Mesodermal cell (in vitro differentiated cells): ENCODE data around the gene GOLGA8N.
A peak's percentile ranks its signal among the peaks of the same experiment; 100 is the strongest.
"Not testable (repeated sequence)": the region's sequence is repeated elsewhere in the genome, so short reads cannot be mapped to it uniquely, and the experiment has no call there.

Source experiments
- H3K27ac ChIP-seq: 2 replicates; pipeline ENCODE4 v1.7.0; 2013; ENCODE audit warnings: mild to moderate bottlenecking, low read depth, low read length, moderate library complexity; ENCODE audit not compliant: severe bottlenecking
- H3K36me3 ChIP-seq: 2 replicates; pipeline ENCODE4 v1.7.1; 2013; ENCODE audit warnings: mild to moderate bottlenecking, low read length, moderate library complexity; ENCODE audit not compliant: control insufficient read depth, insufficient read depth
- H3K4me1 ChIP-seq: one replicate; pipeline ENCODE4 v1.7.1; 2013; ENCODE audit warnings: mild to moderate bottlenecking, low read length; ENCODE audit not compliant: insufficient read depth, control insufficient read depth, poor library complexity, severe bottlenecking
- H3K4me3 ChIP-seq: 2 replicates; pipeline ENCODE4 v1.7.0; 2013; ENCODE audit warnings: low read length, control low read depth, mild to moderate bottlenecking; ENCODE audit not compliant: insufficient read depth, poor library complexity, severe bottlenecking; ENCODE audit errors: extremely low read depth
- H3K9me3 ChIP-seq: 2 replicates; pipeline ENCODE4 v1.7.1; 2013; ENCODE audit warnings: mild to moderate bottlenecking, low read length, moderate library complexity; ENCODE audit not compliant: control insufficient read depth
- WGBS, 2 experiments: methylation state at CpG; one replicate each; pipeline ENCODE4 v1.1.5; 2013; ENCODE audit warnings: missing lambda C conversion rate in 2 of 2; ENCODE audit not compliant: insufficient coverage in 2 of 2; 5-methylcytosine and 5-hydroxymethylcytosine counted together

Gene GOLGA8N

DNA sequence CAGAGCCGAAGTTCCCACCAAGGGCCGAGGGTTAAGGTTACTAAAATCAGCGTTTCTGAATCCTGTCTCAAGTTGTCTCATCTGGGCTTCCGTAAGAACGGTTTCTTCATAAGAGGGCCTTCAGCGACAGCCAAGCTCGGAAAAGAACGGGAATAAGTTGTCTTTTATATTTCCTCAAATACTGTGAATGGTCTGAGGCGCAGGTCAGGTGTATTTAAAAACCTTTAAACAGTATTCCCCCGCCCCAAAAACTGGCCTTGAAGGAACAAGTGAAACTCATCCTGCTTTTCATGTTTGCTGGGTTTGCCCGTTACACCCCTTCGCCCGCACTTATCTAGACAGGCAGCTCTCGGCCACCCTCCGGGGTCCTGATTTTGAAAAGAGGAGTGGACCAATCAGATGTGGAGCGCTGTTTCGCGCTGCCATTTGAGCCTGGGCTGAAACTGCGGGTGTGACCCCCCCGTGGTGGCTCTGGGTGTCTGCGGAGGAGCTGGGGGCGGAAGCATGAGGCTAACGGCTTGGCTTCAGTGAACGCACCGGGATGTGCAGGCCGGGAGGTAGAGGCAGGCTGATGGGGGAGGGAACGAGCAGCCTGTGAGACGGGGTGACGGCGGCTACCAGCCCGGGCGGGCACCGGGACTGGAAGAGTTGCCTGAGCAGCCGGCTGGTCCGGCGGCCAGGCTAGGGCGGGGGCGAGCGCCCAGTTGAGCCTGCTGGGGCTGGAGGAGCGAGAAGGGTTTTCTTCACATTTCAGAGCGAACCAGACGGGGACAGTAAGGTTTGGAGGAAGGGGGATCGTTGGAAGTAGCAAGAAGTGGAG is 22.0 kb downstream of the GOLGA8N start, which contains the start of gene ARHGAP11A:
Gene ARHGAP11A, plus strand, starts transcription at position 454 of the 820 bp plus-strand sequence. CDS start 708 bp downstream, outside the sequence.
- H3K4me1 ChIP-seq, H3K9me3 ChIP-seq, H3K36me3 ChIP-seq: not testable (repeated sequence)
- peak within 1 kb of the TSS; percentile 57 for H3K4me3 ChIP-seq
- WGBS, 2 experiments = 0% methylated on average over 4 to 8 of the region's 43 CpGs
- peak within 1 kb of the TSS; percentile 82 for H3K27ac ChIP-seq

DNA sequence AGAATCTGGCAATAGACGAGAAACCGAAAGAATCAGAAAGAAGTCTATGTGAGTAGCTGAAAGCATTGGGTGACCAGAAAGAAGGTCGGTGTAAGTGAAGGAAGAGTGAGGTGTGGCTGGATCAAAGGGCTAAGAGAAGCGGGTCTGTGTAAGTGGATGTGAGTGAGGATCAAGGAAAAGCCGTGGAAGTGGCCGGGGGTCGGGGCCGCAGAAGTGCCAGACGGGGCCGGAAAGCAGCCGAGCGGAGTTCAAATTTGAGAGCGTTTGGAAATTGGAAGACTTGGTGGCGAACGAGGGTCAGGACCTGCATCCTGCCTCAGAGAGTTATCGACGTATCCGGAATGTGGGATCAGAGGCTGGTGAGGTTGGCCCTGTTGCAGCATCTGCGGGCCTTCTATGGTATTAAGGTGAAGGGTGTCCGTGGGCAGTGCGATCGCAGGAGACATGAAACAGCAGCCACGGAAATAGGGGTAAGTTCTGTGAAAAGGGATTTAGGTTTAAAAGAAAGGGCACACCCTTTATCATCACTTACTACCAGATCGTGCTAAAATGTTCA is 22.7 kb downstream of the GOLGA8N start:
- H3K36me3 ChIP-seq, H3K4me1 ChIP-seq, H3K9me3 ChIP-seq: not testable (repeated sequence)
- Histone ChIP-seq H3K4me3 (peak overlapping the region; percentile 57), H3K27ac (peak overlapping the region; percentile 67)
- 0% methylated on average over 4 to 8 of the region's 24 CpGs for WGBS, 2 experiments

DNA sequence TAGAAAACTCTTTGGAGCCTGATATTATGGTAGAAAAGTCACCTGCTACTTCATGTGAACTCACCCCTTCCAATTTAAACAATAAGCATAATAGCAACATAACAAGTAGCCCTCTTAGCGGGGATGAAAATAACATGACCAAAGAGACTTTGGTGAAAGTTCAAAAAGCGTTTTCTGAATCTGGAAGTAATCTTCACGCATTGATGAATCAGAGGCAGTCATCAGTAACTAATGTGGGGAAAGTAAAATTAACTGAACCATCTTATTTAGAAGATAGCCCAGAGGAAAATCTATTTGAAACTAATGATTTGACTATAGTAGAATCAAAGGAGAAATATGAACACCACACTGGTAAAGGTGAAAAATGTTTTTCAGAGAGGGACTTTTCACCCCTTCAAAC is 43.2 kb downstream of the GOLGA8N start:
- no peaks in the 10 kb centered on the region for H3K4me1 ChIP-seq
- no peaks in the 10 kb centered on the region for H3K9me3 ChIP-seq
- 100% methylated on average over 2 to 3 of the region's 3 CpGs for WGBS, 2 experiments
- H3K36me3 ChIP-seq = peaks cover 56% of the 10 kb centered on the region
- no peak overlapping the region for H3K27ac ChIP-seq
- no peak overlapping the region for H3K4me3 ChIP-seq

DNA sequence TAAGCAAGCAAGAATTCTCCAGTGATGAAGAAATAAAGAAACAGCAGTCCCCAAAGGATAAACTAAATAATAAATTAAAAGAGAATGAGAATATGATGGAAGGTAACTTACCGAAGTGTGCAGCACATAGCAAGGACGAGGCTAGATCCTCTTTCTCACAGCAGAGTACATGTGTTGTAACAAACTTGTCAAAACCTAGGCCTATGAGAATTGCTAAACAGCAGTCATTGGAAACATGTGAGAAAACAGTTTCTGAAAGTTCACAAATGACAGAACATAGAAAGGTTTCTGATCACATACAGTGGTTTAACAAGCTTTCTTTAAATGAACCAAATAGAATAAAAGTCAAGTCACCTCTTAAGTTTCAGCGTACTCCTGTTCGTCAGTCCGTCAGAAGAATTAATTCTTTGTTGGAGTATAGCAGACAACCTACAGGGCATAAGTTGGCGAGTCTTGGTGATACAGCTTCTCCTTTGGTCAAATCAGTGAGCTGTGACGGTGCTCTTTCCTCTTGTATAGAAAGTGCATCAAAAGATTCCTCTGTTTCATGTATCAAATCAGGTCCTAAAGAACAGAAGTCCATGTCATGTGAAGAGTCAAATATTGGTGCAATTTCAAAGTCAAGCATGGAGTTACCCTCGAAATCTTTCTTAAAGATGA is 43.8 kb downstream of the GOLGA8N start:
- 98 to 100% methylated on average over 2 to 7 of the region's 8 CpGs for WGBS, 2 experiments
- peaks cover 56% of the 10 kb centered on the region for H3K36me3 ChIP-seq
- no peaks in the 10 kb centered on the region for H3K9me3 ChIP-seq
- H3K27ac ChIP-seq = no peak overlapping the region
- H3K4me3 ChIP-seq = no peak overlapping the region
- H3K4me1 ChIP-seq = no peaks in the 10 kb centered on the region

DNA sequence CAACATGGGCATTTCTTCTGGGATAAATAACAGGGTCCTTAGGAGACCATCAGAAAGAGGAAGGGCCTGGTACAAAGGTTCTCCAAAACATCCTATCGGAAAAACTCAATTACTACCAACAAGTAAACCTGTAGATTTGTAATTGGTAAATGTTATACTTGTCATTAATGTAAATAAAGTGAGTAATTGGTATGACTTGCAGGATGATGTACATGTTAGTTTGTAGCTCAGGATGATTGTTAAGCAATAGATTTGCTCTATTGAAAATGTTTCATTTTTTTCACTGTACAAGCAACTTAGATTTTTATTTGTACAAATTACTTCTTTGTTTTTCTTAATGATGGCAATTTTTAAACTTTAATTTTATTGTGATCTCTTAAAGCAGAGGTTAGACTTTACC is 44.4 kb downstream of the GOLGA8N start:
- no CpG with 5 or more reads among the region's 1 CpG for WGBS, 2 experiments
- H3K4me3 ChIP-seq = no peak overlapping the region
- H3K4me1 ChIP-seq = no peaks in the 10 kb centered on the region
- H3K9me3 ChIP-seq = no peaks in the 10 kb centered on the region
- H3K27ac ChIP-seq = no peak overlapping the region
- H3K36me3 ChIP-seq = peaks cover 56% of the 10 kb centered on the region

DNA sequence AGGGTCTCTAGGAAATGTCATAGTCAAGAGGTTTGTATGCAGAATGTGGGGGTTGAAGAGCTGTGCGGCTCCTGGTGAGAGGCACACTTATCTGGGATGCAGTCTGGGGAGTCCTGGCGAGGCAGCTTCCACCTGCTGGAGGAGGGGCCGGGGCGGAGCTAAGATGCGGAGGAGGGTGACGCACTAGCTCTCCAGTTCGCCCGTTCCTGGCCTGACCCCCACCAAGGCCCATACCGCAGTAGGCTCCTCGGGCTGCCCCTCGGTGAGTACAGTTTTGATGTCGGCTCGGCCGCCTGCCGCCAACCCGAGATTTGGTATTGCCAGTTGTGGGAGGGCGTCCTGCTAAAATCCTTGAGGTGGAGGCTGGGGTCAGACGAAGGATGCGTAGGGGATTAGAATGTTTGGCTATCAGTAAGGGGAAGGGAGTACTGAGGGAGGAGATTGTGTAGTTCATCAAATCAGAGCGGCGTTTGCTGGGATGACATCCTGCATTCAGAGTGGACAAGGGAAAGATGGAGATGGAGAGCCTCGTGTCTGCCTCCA is 48.3 kb downstream of the GOLGA8N start, which contains the start of gene SCG5:
Gene SCG5, plus strand, starts transcription at position 194 of the 543 bp plus-strand sequence. CDS start 1,883 bp downstream, outside the sequence.
- WGBS, 2 experiments = 27 to 30% methylated on average over 16 of the region's 22 CpGs
- Histone ChIP-seq H3K4me1 (peaks cover 7% of the 10 kb centered on the region), H3K4me3 (no peak within 1 kb of the TSS), H3K36me3 (peaks cover 23% of the 10 kb centered on the region), H3K27ac (no peak within 1 kb of the TSS), H3K9me3 (no peaks in the 10 kb centered on the region)

DNA sequence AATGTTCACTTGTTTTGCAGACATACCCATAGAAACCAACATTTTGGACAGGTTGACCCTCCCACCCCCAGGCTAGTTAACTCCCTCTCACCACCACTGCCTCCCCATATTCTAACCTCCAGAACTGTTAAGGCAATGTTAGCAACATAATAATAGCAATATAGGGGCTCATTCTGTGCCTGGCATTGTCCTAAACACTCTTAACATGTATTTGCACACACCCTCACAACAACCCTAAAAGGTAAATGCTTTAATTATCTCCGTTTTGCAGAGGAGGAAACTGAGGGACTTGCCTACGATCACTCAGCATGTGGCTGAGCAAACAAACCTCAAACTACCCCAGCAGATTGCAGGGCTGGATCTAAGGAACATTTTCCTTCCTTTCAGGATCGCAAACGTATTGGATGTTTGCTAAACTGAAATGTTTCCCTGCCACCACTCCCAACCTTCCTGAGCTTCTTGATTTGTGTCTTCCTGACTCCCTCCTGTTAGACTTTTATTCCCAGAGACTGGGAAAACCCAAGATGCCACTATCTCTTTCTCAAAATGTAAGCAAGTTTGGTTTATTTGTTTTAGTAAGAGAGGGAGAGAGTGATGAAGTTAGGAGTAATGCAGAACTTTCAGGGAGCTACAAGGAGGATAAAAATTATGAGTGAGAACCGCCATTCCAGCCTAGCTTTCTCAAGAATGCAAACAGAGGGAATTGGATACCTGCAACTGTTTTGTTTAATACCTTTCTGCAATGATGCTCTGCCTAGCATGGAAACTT is 49.6 kb downstream of the GOLGA8N start:
- Histone ChIP-seq H3K27ac (peak overlapping the region; percentile 24), H3K4me3 (no peak overlapping the region), H3K36me3 (peaks cover 12% of the 10 kb centered on the region), H3K9me3 (no peaks in the 10 kb centered on the region), H3K4me1 (peaks cover 7% of the 10 kb centered on the region)
- 45 to 59% methylated on average over 2 to 5 of the region's 5 CpGs for WGBS, 2 experiments

DNA sequence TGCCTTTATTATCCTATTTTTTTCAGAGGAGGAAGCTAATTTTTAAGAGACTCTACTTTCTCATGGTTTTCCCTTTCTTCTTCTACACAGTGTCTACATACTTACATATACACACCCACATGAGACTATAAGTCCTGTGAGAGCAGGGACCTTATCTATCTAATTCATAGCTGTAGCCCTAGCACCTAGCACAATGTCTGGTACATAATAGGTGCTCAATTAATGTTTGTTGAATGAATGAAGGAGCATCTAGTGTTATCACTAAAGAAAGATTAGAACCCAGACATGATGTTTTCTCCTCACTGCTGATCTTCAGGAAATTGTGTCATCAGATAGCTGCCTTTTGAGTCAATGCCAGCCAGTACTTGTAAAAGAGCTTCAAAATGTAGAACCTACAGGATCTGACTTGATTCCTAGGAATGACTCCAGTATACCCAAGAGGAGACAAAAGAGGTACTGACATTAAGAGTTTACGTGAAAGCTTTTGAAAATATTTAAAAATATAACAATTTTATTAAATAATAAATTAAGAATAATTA is 50.7 kb downstream of the GOLGA8N start:
- no peaks in the 10 kb centered on the region for H3K9me3 ChIP-seq
- H3K36me3 ChIP-seq = peaks cover 11% of the 10 kb centered on the region
- H3K4me1 ChIP-seq = peaks cover 7% of the 10 kb centered on the region
- H3K4me3 ChIP-seq = no peak overlapping the region
- no CpG with 5 or more reads among the region's 1 CpG for WGBS, 2 experiments
- H3K27ac ChIP-seq = no peak overlapping the region

DNA sequence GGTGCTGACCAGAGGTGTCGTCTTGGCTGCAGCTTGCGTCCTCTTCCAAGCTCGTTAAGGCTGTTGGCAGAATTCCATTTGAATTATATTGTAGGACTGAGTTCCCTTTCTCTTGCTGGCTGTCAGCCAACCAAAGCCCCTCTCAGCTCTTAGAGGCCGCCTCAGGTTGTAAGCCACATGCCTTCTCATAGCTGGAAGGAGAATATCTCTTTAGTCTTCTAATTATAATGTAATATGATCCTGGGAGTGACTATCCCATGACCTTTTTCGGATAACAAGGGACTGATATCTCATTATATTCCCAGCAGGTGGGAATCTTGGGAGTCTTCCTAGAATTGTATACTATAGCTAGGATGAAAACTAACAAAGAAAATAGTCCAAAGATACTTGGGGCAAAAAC is 53.0 kb downstream of the GOLGA8N start:
- Histone ChIP-seq H3K27ac (no peak overlapping the region), H3K9me3 (no peaks in the 10 kb centered on the region), H3K36me3 (peaks cover 6% of the 10 kb centered on the region), H3K4me1 (peaks cover 7% of the 10 kb centered on the region), H3K4me3 (no peak overlapping the region)
- 50 to 83% methylated on average over 1 to 3 of the region's 5 CpGs for WGBS, 2 experiments

DNA sequence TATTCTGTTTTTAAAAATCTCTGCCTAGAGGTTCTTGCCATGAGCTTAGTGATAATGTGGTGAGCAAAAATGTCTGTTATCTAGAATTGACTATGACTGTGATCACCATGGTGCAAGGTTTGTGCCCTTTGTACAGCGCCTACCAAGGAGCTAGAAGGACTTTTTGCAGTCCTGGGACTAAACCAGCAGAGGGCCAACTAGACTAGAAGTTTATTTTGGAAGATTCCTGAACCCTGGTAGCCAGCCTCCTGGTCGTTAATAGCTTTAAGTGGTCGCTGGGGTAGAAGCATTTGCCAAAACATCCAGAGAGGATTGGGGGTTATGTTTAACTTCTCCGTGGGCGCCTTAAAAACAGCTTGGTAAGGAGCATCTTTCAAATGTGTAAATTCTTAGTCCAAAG is 56.1 kb downstream of the GOLGA8N start:
- Histone ChIP-seq H3K4me3 (no peak overlapping the region), H3K4me1 (no peaks in the 10 kb centered on the region), H3K36me3 (peaks cover 11% of the 10 kb centered on the region), H3K27ac (no peak overlapping the region), H3K9me3 (no peaks in the 10 kb centered on the region)
- 50 to 70% methylated on average over 1 to 3 of the region's 5 CpGs for WGBS, 2 experiments
